ENCODE results near the gene IRF5. TPM values are rescaled to one million over a fixed set of nuclear protein-coding genes. Genes with fewer than 3 reads are reported as not detected.

The IRF5 gene
- total RNA-seq, 1 donor from 2014 or later: not detected

DNA sequence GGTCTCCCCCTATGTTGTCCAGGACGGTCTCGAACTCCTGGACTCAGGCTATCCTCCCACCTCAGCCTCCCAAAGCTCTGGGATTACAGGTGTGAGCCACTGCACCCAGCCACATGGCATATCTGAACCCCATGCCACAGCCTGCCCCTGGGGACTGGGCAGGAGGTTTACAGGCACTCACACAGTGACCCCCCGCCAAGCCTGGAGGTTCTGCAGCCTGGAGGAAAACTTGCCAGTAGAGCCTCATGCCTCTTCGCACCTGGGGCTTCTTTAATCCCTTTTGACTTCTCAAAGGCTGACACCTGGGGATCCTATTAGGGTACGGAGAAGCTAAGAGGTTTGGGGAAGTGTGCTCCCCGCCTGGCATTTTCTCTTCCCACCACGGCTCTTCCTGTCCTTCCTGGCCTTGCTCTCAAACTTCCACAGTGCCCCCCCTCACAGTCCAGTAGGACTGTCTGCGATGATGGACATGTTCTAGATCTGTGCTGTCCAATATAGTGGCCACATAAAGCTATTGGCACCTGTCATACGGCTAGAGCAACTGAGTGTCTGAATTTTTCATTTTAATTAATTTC lies 15.8 kb upstream of the IRF5 start:
- TF ChIP-seq, protein P1, sequence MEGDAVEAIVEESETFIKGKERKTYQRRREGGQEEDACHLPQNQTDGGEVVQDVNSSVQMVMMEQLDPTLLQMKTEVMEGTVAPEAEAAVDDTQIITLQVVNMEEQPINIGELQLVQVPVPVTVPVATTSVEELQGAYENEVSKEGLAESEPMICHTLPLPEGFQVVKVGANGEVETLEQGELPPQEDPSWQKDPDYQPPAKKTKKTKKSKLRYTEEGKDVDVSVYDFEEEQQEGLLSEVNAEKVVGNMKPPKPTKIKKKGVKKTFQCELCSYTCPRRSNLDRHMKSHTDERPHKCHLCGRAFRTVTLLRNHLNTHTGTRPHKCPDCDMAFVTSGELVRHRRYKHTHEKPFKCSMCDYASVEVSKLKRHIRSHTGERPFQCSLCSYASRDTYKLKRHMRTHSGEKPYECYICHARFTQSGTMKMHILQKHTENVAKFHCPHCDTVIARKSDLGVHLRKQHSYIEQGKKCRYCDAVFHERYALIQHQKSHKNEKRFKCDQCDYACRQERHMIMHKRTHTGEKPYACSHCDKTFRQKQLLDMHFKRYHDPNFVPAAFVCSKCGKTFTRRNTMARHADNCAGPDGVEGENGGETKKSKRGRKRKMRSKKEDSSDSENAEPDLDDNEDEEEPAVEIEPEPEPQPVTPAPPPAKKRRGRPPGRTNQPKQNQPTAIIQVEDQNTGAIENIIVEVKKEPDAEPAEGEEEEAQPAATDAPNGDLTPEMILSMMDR (conservative IDR thresholded peaks at IDR 0.05): no peak
- H3K27ac Mint-ChIP-seq (ENCODE audit: unreplicated experiment): no peak overlapping the region
- no peaks in the 10 kb centered on the region for H3K36me3 Mint-ChIP-seq (ENCODE audit: low read depth)
- H3K27me3 Mint-ChIP-seq (ENCODE audit: low read depth): peaks cover 55% of the 10 kb centered on the region
- H3K9me3 Mint-ChIP-seq: no peaks in the 10 kb centered on the region
- no peak for DNase-seq (ENCODE audit: low read depth, low spot score)
- no peaks in the 10 kb centered on the region for H3K4me1 Mint-ChIP-seq
- no peak overlapping the region for H3K4me3 Mint-ChIP-seq

DNA sequence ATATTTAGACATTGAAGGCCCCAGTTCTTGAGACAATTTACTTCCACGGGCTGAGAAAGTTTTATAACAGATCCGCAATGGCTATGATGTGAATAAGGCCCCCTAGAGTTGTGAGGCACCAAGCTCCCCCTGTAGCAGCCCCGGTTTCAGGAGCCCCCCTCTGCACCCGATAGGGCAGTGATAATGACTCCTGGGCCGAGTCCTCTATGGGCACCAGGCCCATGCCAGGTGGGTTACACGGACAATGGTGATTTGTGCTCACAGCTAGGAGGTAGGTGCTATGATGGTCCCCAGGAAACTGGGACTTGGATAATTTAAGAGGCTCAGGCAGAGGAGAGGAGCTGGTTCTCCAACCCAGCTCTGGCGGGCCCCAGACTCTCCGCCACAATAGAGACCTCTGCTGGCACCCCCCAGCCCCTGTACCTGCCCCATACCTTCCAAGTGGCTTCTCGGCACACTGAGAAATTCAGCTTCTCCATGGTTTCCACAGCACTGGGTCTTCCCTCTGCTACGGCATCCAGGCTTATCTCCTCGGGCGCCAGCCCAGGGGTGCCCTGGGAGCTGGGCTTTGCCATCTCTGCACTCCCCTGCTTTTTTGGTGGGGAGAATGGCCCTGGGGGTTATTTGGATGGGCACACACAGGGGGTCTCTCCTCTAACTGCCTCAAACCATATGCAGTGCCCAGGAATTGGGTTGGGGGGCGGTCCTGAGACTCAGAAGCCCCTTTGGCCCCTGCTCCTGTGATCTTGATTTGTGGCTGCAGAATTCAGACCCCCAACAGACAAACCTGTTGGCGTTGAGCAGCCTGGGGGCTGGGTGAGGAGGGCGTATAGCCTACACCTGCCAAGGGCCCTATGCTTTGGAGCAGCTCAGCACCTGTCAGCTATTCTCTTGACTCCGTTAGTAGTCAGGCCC lies 15.0 kb upstream of the IRF5 start:
- peaks cover 55% of the 10 kb centered on the region for H3K27me3 Mint-ChIP-seq (ENCODE audit: low read depth)
- H3K4me3 Mint-ChIP-seq: no peak overlapping the region
- no peaks in the 10 kb centered on the region for H3K9me3 Mint-ChIP-seq
- TF ChIP-seq, protein P1 (conservative IDR thresholded peaks at IDR 0.05): no peak
- H3K4me1 Mint-ChIP-seq: no peaks in the 10 kb centered on the region
- DNase-seq (ENCODE audit: low read depth, low spot score): no peak
- no peaks in the 10 kb centered on the region for H3K36me3 Mint-ChIP-seq (ENCODE audit: low read depth)
- no peak overlapping the region for H3K27ac Mint-ChIP-seq (ENCODE audit: unreplicated experiment)

DNA sequence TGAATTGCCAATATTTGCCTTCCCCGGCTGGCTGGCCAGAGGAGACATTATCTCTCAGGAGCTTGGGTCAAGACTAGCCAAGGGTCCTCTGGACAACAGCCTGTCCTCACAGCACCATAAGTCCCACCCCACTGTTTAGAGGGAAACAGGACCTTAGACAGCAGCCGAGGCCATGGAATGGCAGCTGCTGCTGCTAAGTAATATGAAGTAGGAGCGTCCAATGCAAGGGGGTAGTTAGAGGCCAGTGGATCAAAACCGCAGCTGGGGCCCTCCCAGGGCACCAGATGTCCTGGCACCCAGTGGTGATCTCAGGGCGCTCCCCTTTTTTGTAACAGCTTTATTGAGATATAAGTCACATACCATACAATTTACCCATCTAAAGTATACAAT lies 14.3 kb upstream of the IRF5 start:
- Mint-ChIP-seq H3K4me3 (no peak overlapping the region), H3K36me3 (ENCODE audit: low read depth) (no peaks in the 10 kb centered on the region), H3K4me1 (no peaks in the 10 kb centered on the region), H3K27ac (ENCODE audit: unreplicated experiment) (no peak overlapping the region), H3K27me3 (ENCODE audit: low read depth) (peaks cover 50% of the 10 kb centered on the region), H3K9me3 (no peaks in the 10 kb centered on the region)
- TF ChIP-seq, protein P1 (conservative IDR thresholded peaks at IDR 0.05): no peak
- no peak for DNase-seq (ENCODE audit: low read depth, low spot score)

DNA sequence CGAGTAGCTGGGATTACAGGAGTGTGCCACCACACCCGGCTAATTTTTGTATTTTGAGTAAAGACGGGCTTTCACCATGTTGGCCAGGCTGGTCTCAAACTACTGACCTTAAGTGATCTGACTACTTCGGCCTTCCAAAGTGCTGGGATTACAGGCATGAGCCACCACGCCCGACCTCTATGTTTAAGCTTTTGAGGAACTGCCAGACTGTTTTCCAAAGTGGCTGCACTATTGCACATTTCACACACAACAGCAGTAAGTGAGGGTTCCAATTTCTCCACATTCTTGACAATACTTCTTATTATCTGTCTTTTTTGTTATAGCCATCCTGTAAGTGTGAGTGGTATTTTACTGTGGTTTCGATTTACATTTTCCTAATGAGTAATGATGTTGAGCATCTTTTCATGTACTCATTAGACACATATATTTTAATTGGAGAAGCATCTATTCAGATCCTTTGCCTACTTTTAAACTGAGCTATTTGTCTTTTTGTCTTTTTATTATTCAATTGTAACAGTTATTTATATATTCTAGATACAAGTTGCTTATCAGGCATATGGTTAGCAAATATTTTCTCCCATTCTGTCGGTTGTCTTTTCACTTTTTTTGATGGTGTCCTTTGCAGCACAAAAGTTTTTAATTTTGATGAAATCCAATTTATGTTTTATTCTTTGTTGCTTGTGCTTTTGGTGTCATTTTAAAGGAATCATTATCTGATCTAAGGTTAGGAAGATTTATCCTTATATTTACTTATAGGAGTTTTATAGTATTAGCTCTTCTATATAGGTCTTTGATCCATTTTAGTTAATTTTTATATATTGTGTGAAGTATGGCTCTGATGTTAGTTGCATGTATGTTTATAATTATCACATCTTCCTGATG lies 12.8 kb upstream of the IRF5 start:
- Mint-ChIP-seq H3K9me3 (no peaks in the 10 kb centered on the region), H3K4me1 (no peaks in the 10 kb centered on the region), H3K27me3 (ENCODE audit: low read depth) (peaks cover 37% of the 10 kb centered on the region), H3K36me3 (ENCODE audit: low read depth) (no peaks in the 10 kb centered on the region), H3K4me3 (no peak overlapping the region), H3K27ac (ENCODE audit: unreplicated experiment) (no peak overlapping the region)
- TF ChIP-seq, protein P1 (conservative IDR thresholded peaks at IDR 0.05): no peak
- no peak for DNase-seq (ENCODE audit: low read depth, low spot score)

DNA sequence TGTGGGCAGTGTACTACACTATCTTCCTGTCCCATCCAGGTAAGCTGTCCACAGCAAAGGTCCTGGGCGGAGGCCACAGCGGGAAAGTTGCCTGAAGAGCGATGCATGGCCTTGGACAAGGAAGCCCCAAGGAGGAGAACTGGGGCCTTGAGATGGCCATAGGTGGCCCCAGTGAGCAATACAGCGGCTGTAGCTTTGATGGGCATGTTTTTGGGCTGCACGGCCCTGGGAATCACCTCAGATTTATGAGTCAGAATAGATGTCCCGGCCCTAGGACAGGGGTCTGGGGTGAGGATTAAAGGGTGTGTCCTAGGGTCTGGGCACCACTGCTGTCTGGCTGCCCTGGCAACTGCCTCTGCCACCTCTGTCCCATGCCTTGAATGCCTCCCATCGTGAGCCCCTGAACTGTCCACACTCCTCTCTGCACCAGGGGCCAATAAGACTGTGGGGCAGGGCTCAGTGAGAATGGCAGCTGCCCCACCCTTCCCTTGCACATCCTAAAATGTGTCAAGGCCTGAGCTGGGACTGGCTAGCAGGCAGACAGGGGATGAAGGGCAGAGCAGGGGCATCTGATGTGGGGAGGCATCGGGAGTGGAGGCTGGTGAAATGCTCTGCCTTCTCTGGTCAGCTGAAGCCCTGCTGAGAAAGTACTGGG lies 9.4 kb upstream of the IRF5 start:
- DNase-seq (ENCODE audit: low read depth, low spot score): no peak
- no peaks in the 10 kb centered on the region for H3K4me1 Mint-ChIP-seq
- no peaks in the 10 kb centered on the region for H3K9me3 Mint-ChIP-seq
- H3K27ac Mint-ChIP-seq (ENCODE audit: unreplicated experiment): no peak overlapping the region
- no peak overlapping the region for H3K4me3 Mint-ChIP-seq
- peaks cover 18% of the 10 kb centered on the region for H3K27me3 Mint-ChIP-seq (ENCODE audit: low read depth)
- H3K36me3 Mint-ChIP-seq (ENCODE audit: low read depth): no peaks in the 10 kb centered on the region
- TF ChIP-seq, protein P1 (conservative IDR thresholded peaks at IDR 0.05): no peak
